HG03196 (cell line): ENCODE results near the gene MAST2.
"Not testable (repeated sequence)": the region's sequence is repeated elsewhere in the genome, so short reads cannot be mapped to it uniquely, and the experiment has no call there.

Source experiments
- ATAC-seq: cut with Tn5 transposase; IDR thresholded peaks from one replicate; pipeline ENCODE4 v1.9.1; 2021; ENCODE audit not compliant: unreplicated experiment

The MAST2 gene

DNA sequence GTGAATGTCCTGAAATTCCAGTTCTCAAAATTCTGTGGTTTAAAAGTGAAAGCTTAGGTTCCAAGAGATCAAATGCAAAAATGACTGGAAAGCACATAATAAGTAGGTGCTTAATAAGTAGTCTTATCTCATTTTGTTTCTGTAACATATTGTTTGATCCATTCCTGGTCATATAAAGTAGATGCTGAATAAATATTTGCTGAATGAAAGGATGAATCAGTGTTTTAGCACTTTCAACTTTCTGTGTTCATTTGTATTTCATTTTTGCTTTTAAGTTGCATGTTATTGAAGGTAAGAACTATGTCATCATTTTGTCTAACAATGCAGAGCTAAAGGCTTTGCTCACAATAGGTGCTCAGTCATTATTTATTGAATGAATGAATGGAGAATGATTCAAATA lies 6.3 kb downstream of the MAST2 start:
- no peak for ATAC-seq

DNA sequence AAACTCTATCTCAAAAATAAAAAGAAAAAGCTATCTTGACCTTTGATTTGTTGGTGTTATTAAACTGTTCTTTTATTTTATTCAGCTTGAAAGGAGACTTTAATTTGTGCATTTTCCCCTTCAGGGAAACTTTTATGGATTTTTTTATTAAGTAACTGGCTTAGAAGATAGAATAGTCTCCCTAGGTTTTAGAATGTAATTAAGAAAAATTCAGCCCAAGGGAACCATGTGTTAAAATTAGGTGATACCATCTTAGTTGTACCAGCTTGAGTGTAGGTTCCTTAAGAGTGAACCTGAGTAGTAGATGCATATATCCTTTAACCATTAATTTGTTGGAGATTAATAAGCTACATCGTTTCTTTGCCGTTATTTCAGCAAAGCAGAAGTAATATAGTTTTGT lies 11.4 kb downstream of the MAST2 start:
- ATAC-seq = no peak

DNA sequence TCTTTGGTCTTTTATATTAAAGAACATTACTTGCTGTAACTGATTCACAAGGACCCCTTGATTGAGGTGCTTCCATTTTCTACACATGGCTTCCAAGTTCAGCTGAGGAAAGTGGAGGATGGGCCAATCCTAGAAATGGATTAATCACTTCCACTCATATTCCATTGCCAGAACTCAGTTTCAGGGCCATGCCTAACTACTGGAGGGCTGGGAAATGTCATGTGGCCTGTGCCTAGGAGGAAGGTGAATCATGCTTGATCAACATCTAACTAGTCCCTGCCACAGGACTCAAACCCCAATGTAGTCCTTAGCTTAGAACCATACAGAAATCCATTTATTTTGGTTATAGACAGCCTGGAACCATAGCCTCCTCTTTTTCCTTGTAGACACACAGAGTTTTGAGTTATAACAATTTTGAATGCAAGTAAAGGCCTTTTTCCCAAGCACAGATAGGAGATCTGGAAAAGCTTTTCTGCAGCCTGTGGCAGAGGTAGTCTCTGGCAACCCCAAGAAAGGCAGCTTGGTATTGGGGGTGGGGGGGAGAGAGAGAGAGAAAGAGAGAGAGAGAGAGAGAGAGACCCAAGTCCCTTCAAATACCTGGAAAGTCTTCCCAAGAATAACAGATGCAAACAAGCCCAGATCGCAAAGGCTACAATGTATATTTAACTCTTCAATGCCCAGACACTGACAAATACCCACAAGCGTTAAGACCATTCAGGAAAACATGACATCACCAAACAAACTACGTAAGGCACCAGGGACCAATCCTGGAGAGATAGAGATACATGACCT lies 12.5 kb downstream of the MAST2 start:
- no peak for ATAC-seq

GRCh38 chr1:45820173-45820572 lies 16.8 kb downstream of the MAST2 start:
- no peak for ATAC-seq

- ATAC-seq = no peak
Measured at GRCh38 chr1:45820788-45821187, 17.4 kb downstream of the MAST2 start.

- no peak for ATAC-seq
Measured at GRCh38 chr1:45822644-45823043, 19.2 kb downstream of the MAST2 start.

GRCh38 chr1:45824607-45825006 lies 21.2 kb downstream of the MAST2 start:
- no peak for ATAC-seq

- no peak for ATAC-seq
Measured at GRCh38 chr1:45827256-45827655, 23.8 kb downstream of the MAST2 start.

DNA sequence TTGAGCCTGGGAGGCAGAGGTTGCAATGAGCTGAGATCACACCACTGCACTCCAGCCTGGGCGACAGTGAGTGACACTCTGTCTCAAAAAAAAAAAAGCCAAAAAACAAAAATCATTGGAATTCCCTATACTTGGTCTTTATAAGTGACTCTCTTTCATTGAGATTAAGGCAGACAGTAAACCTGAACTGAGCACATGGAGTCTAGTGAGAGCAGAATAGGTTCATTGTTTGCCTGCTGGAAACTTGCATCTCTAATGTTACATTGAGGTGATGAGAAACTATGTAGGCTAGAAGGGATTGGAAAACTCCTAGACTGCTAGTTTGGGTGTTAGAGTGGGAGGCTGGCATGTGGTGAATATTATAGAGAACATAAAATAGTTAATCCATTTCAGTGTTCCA lies 25.4 kb downstream of the MAST2 start:
- ATAC-seq = no peak

DNA sequence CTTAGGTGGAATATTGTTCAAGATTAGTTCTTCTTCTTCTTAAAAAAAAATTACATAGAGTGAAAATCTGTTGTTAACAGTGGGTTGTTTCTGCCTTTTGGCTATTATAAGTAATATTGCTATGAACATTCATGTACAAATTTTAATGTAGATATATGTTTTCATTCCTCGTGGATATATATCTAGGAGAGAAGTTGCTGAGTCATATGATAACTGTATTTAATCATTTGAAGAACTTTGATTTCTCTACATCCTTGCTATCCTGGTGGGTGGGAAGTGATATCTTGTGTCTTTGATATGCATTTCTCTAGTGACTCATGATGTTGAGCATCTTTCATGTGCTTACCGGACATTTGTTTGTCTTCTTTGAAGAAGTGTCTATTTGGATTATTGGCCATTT lies 29.9 kb downstream of the MAST2 start:
- ATAC-seq = no peak

- no peak for ATAC-seq
Measured at GRCh38 chr1:45834689-45835088, 31.3 kb downstream of the MAST2 start.

DNA sequence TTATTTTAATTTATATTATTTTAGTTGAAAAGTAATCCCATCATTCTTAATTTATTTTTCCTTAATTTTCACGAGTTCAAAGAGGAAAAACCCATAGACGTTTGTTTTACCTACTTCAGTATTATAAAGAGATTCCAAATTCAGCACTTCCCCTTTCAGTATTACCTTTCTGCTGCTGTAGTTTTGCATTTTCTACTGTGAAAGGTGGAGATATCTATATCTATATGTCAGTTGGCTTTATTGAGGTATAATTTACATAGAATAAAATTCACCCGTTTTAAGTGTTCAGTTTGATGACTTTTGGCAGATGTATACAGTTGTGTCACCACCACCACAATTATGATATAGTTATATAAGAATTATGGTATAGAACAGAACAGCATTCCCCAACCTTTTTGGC lies 33.0 kb downstream of the MAST2 start:
- no peak for ATAC-seq

GRCh38 chr1:45836861-45837260 lies 33.4 kb downstream of the MAST2 start:
- not testable (repeated sequence) for ATAC-seq

DNA sequence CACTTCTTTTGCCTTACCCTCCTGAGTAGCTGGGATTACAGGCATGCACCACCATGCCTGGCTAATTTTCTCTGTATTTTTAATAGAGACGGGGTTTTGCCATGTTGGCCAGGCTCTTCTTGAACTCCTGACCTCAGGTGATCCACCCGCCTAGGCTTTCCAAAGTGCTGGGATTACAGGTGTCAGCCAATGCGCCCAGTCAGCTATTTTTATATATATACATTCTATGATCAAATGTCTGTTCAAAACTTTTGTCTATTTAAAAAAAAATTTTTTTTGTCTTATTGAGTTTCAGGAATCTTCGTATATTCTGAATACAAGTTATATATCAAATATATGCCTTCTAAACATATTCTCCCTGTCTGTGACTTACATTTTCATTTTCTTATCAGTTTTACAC lies 34.9 kb downstream of the MAST2 start:
- ATAC-seq = not testable (repeated sequence)

DNA sequence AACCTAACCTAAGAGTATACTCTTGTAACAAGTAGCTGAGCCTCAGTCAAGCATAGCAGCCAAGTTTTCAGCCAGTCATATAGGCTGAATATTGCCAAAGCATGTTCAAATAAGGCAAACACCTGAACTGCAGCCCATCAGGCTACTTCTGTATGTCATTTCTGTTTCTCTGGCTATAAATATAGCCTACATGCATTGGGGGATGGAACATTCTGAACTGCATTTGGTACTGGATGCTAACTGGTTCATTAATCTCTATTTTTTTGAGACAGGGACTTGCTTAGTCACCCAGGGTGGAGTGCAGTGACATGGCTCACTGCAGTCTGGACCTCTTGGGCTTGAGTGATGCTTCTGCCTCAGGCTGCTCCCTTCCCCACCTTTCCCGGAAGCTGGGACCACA lies 37.3 kb downstream of the MAST2 start:
- ATAC-seq = peak; percentile 48

- no peak for ATAC-seq
Measured at GRCh38 chr1:45842786-45843185, 39.4 kb downstream of the MAST2 start.

DNA sequence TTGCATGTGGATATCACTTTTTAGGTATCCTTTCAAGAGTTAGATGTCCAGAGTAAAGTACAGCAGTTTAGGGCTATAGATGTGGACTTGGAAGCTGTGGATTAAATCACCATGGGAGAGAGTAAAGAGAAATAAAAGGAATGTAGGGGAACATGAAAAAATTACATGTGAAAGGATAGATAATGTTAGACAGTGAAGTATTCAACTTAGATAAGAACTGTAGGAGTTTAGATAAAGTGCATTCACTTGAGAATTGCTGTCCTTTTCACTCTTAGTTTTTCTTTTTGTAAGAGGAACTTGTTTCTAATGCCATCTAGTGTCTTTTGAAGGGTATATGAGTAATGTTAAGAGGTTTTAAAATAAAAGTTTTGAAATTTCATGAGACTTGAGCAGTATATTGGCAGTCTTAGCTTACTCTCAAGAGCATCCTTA lies 40.1 kb downstream of the MAST2 start:
- no peak for ATAC-seq

DNA sequence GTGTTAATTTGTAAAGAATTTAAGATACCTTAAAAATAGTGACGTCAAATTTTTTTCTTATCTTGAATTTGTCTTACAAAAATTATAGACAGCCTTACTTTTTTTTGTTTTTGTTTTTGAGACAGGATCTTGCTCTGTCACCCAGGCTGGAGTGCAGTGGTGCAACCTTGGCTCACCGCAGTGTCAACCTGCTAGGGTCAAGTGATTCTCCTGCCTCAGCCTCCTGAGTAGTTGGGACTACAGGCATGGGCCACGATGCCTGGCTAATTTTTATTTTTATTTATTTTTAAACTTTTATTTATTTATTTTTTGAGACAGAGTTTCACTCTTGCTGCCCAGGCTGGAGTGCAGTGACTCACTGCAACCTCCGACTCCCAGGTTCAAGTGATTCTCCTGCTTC lies 40.6 kb downstream of the MAST2 start:
- not testable (repeated sequence) for ATAC-seq

- no peak for ATAC-seq
Measured at GRCh38 chr1:45846931-45847330, 43.5 kb downstream of the MAST2 start.

DNA sequence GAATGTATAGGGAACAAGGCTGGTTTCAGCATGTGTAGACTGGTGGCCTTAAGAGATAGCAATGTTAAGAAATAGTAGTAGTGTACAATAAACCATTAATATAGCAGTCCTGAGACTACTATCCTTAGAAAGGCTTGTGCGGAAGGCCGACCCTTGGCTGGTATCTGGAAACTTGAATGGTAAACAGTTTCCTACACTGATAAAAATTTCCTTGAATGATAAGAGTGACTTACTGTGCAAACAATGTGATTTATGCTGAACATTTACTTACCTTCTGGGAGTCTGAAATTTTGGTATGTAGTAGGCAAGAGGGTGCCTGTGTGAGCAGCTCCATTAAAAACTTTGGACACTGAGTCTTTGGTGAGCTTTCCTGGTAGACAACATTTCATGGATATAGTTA lies 44.7 kb downstream of the MAST2 start:
- no peak for ATAC-seq

GRCh38 chr1:45848714-45849113 lies 45.3 kb downstream of the MAST2 start:
- ATAC-seq = no peak

- ATAC-seq = no peak
Measured at GRCh38 chr1:45850017-45850416, 46.6 kb downstream of the MAST2 start.

DNA sequence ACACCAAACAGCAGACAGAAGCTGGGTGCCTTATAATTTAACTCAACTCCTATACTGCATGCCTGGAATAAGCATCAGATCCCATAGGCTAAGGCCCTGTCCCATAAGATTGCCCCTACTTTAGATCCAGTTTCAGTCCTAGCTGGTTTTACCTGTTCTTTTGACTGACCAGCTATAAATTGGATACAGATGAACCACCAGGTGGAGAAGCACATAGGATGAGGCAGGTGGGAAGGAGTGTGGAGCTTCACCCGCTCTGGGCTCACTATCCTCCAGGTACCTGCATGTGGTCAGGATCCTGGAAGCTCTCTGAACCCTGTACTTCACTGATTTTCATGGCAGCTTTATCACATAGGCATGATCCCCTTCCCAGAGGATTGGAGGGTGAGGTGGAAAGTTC lies 51.3 kb downstream of the MAST2 start:
- no peak for ATAC-seq
